Measurements from ENCODE around the gene TRIM7. TPM values are rescaled to one million over a fixed set of nuclear protein-coding genes. Genes with fewer than 3 reads are reported as not detected.

TRIM7 gene
- total and polyA plus RNA-seq, 9 of the 15 experiments (the other 6 are each of a cell fraction or from before 2014, with no cell fraction given): 2.6 to 14.9 (median 8.9) TPM

DNA sequence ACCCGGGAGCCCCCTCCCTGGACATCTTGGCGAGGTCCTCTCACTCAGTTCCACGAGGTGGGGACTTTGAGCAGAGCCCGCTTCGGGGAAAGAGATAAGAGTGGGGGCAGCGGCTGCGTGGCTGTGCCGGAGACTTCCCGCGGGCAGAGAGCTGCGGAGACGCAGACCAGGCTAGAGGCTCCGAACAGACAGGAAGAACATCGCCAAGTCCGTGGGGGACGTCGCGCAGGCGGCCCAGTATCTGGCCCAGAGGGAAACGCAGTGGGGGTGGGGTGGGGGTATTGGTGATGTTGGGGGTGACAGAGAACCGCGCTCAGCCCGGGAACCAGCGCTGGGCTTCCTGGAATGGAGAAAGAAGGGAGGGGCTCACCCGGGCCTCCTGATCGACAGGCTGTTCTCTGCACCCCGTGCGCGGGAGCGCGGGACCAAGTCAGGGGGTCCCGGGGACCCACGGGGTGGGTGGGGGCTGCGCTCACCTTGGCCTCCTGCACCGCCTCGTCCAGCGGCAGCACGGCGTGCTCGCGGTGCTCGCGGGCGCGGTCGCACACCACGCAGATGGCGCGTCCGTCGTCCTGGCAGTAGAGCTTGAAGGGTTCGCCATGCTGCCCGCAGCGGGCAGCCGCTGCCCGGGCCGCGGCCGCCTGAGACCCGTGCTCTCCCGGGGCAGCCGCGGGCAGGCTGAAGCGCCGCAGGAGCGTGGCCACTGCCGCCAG, 727 bp downstream of the TRIM7 start (continued):
- TF ChIP-seq, protein P1, sequence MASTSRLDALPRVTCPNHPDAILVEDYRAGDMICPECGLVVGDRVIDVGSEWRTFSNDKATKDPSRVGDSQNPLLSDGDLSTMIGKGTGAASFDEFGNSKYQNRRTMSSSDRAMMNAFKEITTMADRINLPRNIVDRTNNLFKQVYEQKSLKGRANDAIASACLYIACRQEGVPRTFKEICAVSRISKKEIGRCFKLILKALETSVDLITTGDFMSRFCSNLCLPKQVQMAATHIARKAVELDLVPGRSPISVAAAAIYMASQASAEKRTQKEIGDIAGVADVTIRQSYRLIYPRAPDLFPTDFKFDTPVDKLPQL (IDR thresholded peaks at IDR 0.05; ENCODE audit: extremely low read depth, insufficient read length): no peak
- no peak for TF ChIP-seq POLR2H (tag; IDR thresholded peaks at IDR 0.05; ENCODE audit: low read depth)
- TF ChIP-seq, protein P2, sequence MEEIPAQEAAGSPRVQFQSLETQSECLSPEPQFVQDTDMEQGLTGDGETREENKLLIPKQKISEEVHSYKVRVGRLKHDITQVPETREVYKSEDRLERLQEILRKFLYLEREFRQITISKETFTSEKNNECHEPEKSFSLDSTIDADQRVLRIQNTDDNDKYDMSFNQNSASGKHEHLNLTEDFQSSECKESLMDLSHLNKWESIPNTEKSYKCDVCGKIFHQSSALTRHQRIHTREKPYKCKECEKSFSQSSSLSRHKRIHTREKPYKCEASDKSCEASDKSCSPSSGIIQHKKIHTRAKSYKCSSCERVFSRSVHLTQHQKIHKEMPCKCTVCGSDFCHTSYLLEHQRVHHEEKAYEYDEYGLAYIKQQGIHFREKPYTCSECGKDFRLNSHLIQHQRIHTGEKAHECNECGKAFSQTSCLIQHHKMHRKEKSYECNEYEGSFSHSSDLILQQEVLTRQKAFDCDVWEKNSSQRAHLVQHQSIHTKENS (CRISPR knock-in tag; IDR thresholded peaks at IDR 0.05): no peak
- 0 out of 2 replicates have a peak, but pooled peaks have one; percentile 46 for TF ChIP-seq FOXP1 (CRISPR knock-in tag; IDR thresholded peaks at IDR 0.05)
- no peak for TF ChIP-seq NONO (IDR thresholded peaks at IDR 0.05; ENCODE audit: low read depth in 2 of 2, low read length in 1 of 2)
- TF ChIP-seq LARP7 (IDR thresholded peaks at IDR 0.05): no peak
- no peak for TF ChIP-seq MTA1 (IDR thresholded peaks at IDR 0.05; ENCODE audit: borderline replicate concordance)
- TF ChIP-seq OTX1 (CRISPR knock-in tag; IDR thresholded peaks at IDR 0.05): no peak
- 0 out of 2 replicates have a peak, but pooled peaks have one; percentile 46 for TF ChIP-seq ZBTB17 (CRISPR knock-in tag; IDR thresholded peaks at IDR 0.05)
- TF ChIP-seq, protein P3, sequence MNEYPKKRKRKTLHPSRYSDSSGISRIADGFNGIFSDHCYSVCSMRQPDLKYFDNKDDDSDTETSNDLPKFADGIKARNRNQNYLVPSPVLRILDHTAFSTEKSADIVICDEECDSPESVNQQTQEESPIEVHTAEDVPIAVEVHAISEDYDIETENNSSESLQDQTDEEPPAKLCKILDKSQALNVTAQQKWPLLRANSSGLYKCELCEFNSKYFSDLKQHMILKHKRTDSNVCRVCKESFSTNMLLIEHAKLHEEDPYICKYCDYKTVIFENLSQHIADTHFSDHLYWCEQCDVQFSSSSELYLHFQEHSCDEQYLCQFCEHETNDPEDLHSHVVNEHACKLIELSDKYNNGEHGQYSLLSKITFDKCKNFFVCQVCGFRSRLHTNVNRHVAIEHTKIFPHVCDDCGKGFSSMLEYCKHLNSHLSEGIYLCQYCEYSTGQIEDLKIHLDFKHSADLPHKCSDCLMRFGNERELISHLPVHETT (CRISPR knock-in tag; conservative IDR thresholded peaks at IDR 0.05 in 1 of 2, IDR thresholded peaks at IDR 0.05 in 1 of 2): no peak
- TF ChIP-seq, protein P4, sequence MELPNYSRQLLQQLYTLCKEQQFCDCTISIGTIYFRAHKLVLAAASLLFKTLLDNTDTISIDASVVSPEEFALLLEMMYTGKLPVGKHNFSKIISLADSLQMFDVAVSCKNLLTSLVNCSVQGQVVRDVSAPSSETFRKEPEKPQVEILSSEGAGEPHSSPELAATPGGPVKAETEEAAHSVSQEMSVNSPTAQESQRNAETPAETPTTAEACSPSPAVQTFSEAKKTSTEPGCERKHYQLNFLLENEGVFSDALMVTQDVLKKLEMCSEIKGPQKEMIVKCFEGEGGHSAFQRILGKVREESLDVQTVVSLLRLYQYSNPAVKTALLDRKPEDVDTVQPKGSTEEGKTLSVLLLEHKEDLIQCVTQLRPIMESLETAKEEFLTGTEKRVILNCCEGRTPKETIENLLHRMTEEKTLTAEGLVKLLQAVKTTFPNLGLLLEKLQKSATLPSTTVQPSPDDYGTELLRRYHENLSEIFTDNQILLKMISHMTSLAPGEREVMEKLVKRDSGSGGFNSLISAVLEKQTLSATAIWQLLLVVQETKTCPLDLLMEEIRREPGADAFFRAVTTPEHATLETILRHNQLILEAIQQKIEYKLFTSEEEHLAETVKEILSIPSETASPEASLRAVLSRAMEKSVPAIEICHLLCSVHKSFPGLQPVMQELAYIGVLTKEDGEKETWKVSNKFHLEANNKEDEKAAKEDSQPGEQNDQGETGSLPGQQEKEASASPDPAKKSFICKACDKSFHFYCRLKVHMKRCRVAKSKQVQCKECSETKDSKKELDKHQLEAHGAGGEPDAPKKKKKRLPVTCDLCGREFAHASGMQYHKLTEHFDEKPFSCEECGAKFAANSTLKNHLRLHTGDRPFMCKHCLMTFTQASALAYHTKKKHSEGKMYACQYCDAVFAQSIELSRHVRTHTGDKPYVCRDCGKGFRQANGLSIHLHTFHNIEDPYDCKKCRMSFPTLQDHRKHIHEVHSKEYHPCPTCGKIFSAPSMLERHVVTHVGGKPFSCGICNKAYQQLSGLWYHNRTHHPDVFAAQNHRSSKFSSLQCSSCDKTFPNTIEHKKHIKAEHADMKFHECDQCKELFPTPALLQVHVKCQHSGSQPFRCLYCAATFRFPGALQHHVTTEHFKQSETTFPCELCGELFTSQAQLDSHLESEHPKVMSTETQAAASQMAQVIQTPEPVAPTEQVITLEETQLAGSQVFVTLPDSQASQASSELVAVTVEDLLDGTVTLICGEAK (IDR thresholded peaks at IDR 0.05): 0 out of 2 replicates have a peak, but pooled peaks have one; percentile 26
- TF ChIP-seq, protein P4 (CRISPR knock-in tag; IDR thresholded peaks at IDR 0.05): no peak
- no peak for TF ChIP-seq SP2 (IDR thresholded peaks at IDR 0.05; ENCODE audit: extremely low read depth, low read depth, low read length, poor library complexity, severe bottlenecking)
- TF ChIP-seq MECOM (CRISPR knock-in tag; IDR thresholded peaks at IDR 0.05): no peak
- TF ChIP-seq GABPB1 (CRISPR knock-in tag; IDR thresholded peaks at IDR 0.05): no peak
